KG1 (cell line): ENCODE data around the gene CASR.
"Not testable (repeated sequence)": the region's sequence is repeated elsewhere in the genome, so short reads cannot be mapped to it uniquely, and the experiment has no call there.

Experiments
- DNase-seq: peaks from one replicate; lab custom pipeline; 2025; lab: John Stamatoyannopoulos, UW

Gene CASR

DNA sequence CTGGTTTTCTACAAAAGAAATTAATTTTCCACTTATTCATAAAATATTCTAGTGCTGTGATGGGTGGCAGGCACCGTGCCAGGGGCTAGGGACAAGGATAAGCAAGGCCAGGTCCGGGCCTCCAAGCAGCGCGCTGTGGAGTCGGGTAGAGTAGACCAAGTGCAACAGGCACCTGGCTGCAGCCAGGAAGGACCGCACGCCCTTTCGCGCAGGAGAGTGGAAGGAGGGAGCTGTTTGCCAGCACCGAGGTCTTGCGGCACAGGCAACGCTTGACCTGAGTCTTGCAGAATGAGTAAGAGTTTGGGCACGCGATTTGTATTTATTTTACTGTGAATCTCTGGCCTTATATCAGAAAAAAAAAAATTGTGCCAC lies at the start of gene CASR:
CASR (plus strand) TSS at position 148 of the 372 bp plus-strand sequence. CDS start 70,522 bp downstream, outside the sequence.
- no peak for DNase-seq

- DNase-seq: no peak
Measured at GRCh38 chr3:122146466-122146865, 37.0 kb upstream of the CASR start.

DNA sequence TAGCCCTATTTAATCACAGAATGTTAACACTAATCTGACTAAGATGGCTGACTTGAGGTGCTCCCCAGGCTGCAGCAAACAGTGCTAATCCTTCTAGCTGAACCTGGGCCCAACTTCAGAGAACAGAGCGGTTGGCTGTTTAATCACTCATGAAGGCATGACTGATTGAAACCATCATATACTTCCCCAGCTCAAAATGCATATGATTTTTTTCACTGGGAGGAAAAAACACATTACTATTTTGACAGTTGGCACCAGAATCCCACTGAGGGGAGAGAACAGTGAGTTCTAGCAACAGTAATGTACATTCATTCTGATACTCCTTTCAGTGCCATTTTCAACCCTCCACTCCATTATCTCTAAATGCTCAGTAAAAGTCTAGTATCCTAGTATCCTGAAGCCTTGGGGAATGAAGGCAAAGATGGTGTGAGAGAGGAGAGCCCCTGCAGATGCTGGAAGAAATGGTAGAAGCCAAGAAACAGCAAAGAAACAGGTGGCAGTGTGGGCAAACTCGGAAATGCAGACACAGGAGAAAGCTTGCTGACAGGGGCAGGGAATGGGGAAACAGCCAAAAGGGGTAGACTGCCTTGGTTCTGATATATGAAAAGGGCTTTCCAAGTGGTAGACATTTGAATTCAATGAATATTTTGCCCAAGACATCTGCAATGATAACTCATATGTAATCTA lies 34.4 kb upstream of the CASR start:
- DNase-seq: no peak

GRCh38 chr3:122151480-122151879 lies 32.0 kb upstream of the CASR start:
- no peak for DNase-seq

GRCh38 chr3:122164983-122165382 lies 18.5 kb upstream of the CASR start:
- DNase-seq: not testable (repeated sequence)

DNA sequence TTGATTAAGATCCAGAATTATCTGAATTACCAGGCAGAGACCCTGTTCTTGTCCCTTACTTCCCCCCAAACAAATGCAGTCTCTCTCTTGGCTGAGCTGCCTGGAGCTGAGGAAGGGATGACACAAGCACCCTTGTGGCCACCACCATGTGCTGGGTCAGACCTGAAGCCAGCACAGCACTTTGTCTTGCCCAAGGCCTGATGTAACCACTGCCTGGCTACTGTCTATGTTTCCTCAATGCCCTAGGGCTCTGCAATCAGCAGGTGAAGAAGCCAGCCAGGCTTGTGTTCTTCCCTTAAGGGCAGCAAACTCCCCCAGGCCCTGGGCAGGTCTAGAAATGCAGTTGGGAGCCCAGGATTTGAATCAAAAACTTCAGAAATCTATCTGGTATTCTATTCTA lies 15.8 kb upstream of the CASR start:
- no peak for DNase-seq

DNA sequence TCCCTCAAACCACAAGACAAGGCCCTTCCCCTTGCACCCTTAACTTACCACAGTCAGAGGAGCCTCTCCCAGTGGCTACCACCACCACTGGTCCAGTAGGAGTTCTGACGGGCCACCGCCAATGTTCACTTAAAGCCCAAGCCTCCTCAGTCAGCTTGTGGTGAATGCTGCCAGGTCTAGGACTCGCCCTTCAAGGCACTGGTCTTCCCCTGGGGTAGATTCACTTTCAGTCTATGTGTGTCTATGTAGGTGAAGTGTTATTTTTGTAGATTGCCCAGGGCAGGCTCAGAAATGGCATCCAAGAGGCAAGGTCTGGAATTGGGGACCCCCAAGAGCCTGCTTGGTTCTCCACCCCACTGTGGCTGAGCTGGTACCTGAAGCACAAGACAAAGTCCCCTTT lies 15.4 kb upstream of the CASR start:
- no peak for DNase-seq

- no peak for DNase-seq
Measured at GRCh38 chr3:122169911-122170310, 13.6 kb upstream of the CASR start.

- DNase-seq: not testable (repeated sequence)
Measured at GRCh38 chr3:122171361-122171760, 12.1 kb upstream of the CASR start.

GRCh38 chr3:122178711-122179110 lies 4.8 kb upstream of the CASR start:
- DNase-seq: no peak

DNA sequence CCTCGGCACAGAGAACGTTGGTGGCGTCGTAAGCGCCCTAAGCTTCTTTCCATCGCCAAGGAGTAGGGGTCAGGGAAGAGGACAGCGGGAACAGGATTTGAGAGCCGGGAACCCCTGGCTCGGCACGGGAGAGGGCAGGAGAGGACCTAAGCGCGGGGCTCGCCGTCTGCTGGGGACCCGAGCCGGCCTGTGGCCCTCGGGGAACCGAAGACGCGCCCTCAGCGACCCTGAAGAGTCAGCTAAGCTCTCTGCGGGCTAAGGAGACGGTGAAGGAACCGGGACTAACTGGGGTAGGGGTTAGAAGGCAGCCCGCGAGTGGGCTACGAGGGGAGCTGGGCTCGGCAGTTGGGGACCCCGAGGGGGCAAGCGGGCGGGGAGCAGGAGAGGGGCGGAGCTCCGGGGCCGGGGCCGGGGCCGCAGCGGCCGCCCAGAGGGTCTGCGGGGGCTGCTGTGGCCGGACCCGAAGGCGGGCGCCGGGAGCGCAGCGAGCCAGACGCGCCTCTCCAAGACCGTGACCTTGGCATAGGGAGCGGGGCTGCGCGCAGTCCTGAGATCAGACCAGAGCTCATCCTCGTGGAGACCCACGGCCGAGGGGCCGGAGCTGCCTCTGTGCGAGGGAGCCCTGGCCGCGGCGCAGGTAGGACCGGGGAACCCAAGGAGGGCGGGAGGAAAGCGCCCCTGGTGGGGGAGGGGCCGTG lies 574 bp downstream of the CASR start:
- no peak for DNase-seq

DNA sequence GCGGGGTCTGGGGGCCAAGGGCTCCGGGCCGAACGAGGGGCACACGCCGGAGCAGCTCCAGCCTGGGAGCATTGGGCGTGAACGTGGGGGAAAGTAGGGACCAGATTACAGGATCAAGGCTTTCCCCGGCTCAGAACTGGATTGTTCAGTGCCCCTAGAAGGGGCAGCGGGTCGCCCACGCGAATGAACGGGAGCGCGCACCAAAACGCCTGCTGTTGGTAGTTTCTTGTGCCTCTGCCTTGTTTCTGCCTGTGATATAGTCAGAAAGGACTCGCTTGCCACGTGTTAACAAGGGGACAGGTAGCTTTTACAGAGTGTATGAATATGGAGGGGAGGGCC lies 1.1 kb downstream of the CASR start:
- no peak for DNase-seq

DNA sequence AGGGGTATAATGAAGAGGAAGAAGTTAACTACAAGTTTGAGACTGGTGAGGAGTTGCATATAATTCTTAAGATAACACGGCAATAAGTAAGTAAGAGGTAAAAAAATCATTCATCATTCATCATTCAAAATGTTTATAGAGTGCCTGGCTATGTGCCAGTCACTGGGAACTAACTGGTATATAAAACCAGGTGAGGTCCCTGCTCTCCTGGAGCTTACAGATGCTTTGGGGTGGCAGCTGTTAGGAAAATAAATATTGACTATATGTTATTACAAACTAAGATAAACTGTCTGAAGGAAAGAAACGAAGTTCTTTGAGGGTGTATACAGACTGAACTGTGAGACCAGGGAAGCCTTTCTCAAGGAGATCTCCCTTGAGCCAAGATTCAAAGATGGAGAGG lies 2.9 kb downstream of the CASR start:
- DNase-seq: no peak

- no peak for DNase-seq
Measured at GRCh38 chr3:122188737-122189136, 5.3 kb downstream of the CASR start.

DNA sequence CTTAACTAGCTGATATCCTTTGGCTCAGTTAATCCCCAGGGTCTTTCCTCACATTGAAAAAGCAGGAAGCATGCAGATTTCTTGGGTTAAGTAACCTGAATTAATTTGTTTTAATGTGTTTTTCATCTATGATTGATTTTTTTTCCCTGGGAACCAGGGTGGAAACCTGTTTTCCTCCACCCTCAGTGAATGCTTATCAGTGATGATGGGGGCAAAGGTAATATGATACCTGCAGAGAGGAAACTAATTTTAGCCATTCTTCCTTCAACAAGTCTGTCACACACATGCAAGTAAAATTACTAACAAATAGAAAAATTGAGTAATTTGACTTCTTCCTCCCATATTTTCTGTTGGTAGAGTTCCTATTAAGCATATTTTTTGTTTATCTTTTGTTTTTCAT lies 5.9 kb downstream of the CASR start:
- no peak for DNase-seq

- DNase-seq: no peak
Measured at GRCh38 chr3:122190525-122190924, 7.1 kb downstream of the CASR start.

GRCh38 chr3:122198966-122199365 lies 15.5 kb downstream of the CASR start:
- DNase-seq: no peak

- DNase-seq: no peak
Measured at GRCh38 chr3:122199552-122199951, 16.1 kb downstream of the CASR start.

DNA sequence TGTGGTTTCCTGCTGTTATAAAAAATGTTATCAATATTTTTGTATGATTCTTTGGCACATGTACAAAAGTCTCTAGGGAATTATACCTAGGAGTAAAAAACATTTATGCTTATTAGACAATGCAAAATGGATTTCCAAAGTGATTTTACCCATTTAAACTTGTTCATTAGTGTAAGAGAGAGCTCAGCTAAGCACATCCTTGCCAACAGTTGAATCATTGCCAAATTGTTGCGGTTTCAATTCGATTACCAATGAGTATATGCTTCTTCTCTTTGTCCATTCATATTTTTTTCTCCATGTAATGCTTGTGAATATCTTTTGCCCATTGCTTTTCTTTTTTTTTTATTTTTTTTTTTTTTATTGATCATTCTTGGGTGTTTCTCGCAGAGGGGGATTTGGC lies 17.2 kb downstream of the CASR start:
- no peak for DNase-seq

- DNase-seq: not testable (repeated sequence)
Measured at GRCh38 chr3:122201476-122201875, 18.0 kb downstream of the CASR start.

GRCh38 chr3:122208579-122208978 lies 25.1 kb downstream of the CASR start:
- no peak for DNase-seq

GRCh38 chr3:122213650-122214049 lies 30.2 kb downstream of the CASR start:
- DNase-seq: no peak

- DNase-seq: no peak
Measured at GRCh38 chr3:122214711-122215110, 31.2 kb downstream of the CASR start.
